Measurements from ENCODE around the gene JAK1.

The JAK1 gene

DNA sequence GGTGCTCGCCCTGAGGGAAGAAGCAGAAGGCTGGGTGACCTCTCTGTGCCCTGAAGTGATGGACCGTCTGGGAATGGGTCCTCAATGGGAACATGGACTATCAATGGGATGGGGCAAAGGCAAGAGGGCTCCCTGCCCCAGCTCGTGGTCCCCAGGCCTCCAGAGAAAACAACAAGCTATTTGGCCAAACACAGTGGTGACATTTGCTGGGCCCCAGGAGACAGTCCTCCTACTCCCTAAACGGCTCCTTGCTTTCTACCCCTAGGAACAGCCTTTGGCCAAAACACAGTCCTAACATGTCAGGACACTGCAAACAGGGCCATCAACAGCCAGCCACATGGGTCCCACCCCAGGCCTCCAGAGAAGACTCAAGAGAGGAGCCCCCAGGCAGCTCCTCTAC is 118.7 kb downstream of the JAK1 start:
- H4K20me1 ChIP-seq (ENCODE audit: insufficient read depth, low read length, poor library complexity, severe bottlenecking): no peaks in the 10 kb centered on the region

GRCh38 chr1:64846573-64847430 is 119.5 kb downstream of the JAK1 start:
- H3K36me3 ChIP-seq (ENCODE audit: insufficient read depth, low read length): peaks cover 84% of the 10 kb centered on the region; the same call in 1 of the 2 replicates
- no peaks in the 10 kb centered on the region for H3K9me2 ChIP-seq (replicated peaks; ENCODE audit: low read depth, low read length)
- no peak overlapping the region for H2AFZ ChIP-seq (ENCODE audit: low read length)
- TF ChIP-seq CTCF (conservative IDR thresholded peaks at IDR 0.05; ENCODE audit: low read length) (no peak), EZH2phosphoT487 (IDR thresholded peaks at IDR 0.05; ENCODE audit: borderline replicate concordance) (no peak)
- no peaks in the 10 kb centered on the region for H3K9me3 ChIP-seq (ENCODE audit: insufficient read depth, low read depth, low read length)
- H3K4me2 ChIP-seq (ENCODE audit: low read depth, low read length, poor library complexity, severe bottlenecking): no peak overlapping the region
- no peak overlapping the region for H3K9ac ChIP-seq (ENCODE audit: low read depth, low read length, poor library complexity, severe bottlenecking)
- no peaks in the 10 kb centered on the region for H3F3A ChIP-seq (ENCODE audit: low read depth)
- H3K4me1 ChIP-seq (ENCODE audit: insufficient read depth, low read length, poor library complexity, severe bottlenecking): no peaks in the 10 kb centered on the region
- H3K79me2 ChIP-seq (ENCODE audit: insufficient read depth, low read length): no peaks in the 10 kb centered on the region
- H3K4me3 ChIP-seq (ENCODE audit: low read length, poor library complexity, severe bottlenecking): no peak overlapping the region
- no peaks in the 10 kb centered on the region for H3K27me3 ChIP-seq (ENCODE audit: insufficient read depth, low read length, poor library complexity, severe bottlenecking)
- H4K20me1 ChIP-seq (ENCODE audit: insufficient read depth, low read length, poor library complexity, severe bottlenecking): no peaks in the 10 kb centered on the region

More for the DNA sequence above, 118.7 kb downstream of the JAK1 start:
- no peak overlapping the region for H2AFZ ChIP-seq (ENCODE audit: low read length)
- no peak for TF ChIP-seq CTCF (conservative IDR thresholded peaks at IDR 0.05; ENCODE audit: low read length)
- H3K4me1 ChIP-seq (ENCODE audit: insufficient read depth, low read length, poor library complexity, severe bottlenecking): no peaks in the 10 kb centered on the region
- H3K9ac ChIP-seq (ENCODE audit: low read depth, low read length, poor library complexity, severe bottlenecking): no peak overlapping the region
- H3K4me2 ChIP-seq (ENCODE audit: low read depth, low read length, poor library complexity, severe bottlenecking): no peak overlapping the region
- H3K9me2 ChIP-seq (replicated peaks; ENCODE audit: low read depth, low read length): no peaks in the 10 kb centered on the region
- no peaks in the 10 kb centered on the region for H3K79me2 ChIP-seq (ENCODE audit: insufficient read depth, low read length)
- no peaks in the 10 kb centered on the region for H3F3A ChIP-seq (ENCODE audit: low read depth)
- no peaks in the 10 kb centered on the region for H3K9me3 ChIP-seq (ENCODE audit: insufficient read depth, low read depth, low read length)
- H3K27me3 ChIP-seq (ENCODE audit: insufficient read depth, low read length, poor library complexity, severe bottlenecking): no peaks in the 10 kb centered on the region
- no peak overlapping the region for H3K4me3 ChIP-seq (ENCODE audit: low read length, poor library complexity, severe bottlenecking)
- peaks cover 91% of the 10 kb centered on the region; the same call in 1 of the 2 replicates for H3K36me3 ChIP-seq (ENCODE audit: insufficient read depth, low read length)

DNA sequence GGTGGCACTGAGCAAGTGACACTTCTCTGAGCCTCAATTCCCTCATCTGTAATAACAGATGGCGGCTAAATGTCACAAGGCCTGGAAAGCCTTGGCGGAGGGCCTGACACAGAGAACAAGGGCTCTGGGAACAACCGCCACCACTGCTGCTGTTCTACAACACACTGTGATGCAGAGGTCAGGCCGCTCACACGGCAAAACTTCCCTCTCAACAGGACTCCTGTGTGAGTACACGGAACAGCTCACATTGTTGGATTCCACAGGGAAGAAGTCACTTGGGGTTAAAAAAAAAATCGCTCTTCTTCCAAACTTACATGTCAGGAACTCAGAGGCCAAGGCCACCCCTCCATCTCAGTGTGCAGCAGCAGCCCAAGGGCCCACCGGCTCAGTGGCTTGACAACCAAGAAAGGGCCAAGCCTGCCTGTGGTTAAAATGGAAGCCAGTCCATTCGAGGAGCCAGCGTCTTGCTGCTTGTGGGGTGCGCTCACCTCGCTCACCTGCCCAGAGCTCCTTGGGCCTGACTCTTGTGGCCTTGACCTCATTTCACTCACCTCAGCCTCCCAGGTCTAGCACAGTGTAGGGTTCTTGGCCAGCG is 120.4 kb downstream of the JAK1 start:
- Histone ChIP-seq H4K20me1 (ENCODE audit: insufficient read depth, low read length, poor library complexity, severe bottlenecking) (no peaks in the 10 kb centered on the region), H3K36me3 (ENCODE audit: insufficient read depth, low read length) (peaks cover 84% of the 10 kb centered on the region; the same call in 1 of the 2 replicates), H3F3A (ENCODE audit: low read depth) (no peaks in the 10 kb centered on the region), H3K27me3 (ENCODE audit: insufficient read depth, low read length, poor library complexity, severe bottlenecking) (no peaks in the 10 kb centered on the region), H3K4me3 (ENCODE audit: low read length, poor library complexity, severe bottlenecking) (no peak overlapping the region), H3K9ac (ENCODE audit: low read depth, low read length, poor library complexity, severe bottlenecking) (no peak overlapping the region), H2AFZ (ENCODE audit: low read length) (no peak overlapping the region), H3K4me1 (ENCODE audit: insufficient read depth, low read length, poor library complexity, severe bottlenecking) (no peaks in the 10 kb centered on the region), H3K9me2 (replicated peaks; ENCODE audit: low read depth, low read length) (no peaks in the 10 kb centered on the region), H3K4me2 (ENCODE audit: low read depth, low read length, poor library complexity, severe bottlenecking) (no peak overlapping the region), H3K79me2 (ENCODE audit: insufficient read depth, low read length) (no peaks in the 10 kb centered on the region), H3K9me3 (ENCODE audit: insufficient read depth, low read depth, low read length) (no peaks in the 10 kb centered on the region)
- no peak for TF ChIP-seq EZH2phosphoT487 (IDR thresholded peaks at IDR 0.05; ENCODE audit: borderline replicate concordance)
- TF ChIP-seq CTCF (conservative IDR thresholded peaks at IDR 0.05; ENCODE audit: low read length): no peak

Measured in Loucy (cell line).